Keratinocyte (primary cell): ENCODE measurements around the gene PLXDC1.

Source experiments
- CTCF ChIP-seq, 3 experiments: IDR thresholded peaks in 1 of 3; conservative IDR thresholded peaks in 1 of 3; optimal IDR thresholded peaks in 1 of 3; 2 replicates in 2 of 3; 3 replicates in 1 of 3; pipeline versions ENCODE3 to v1.5.1; 2011; ENCODE audit warnings: low read length in 3 of 3, mild to moderate bottlenecking in 3 of 3, moderate library complexity in 2 of 3, control low read depth in 1 of 3, inconsistent platforms in 1 of 3; ENCODE audit not compliant: insufficient read depth in 2 of 3; ENCODE audit errors: extremely low read depth in 1 of 3
- EZH2 ChIP-seq: IDR thresholded peaks from one replicate; pipeline ENCODE4 v1.6.1; 2012; ENCODE audit warnings: inconsistent platforms, mild to moderate bottlenecking, low read length, moderate library complexity

- TF ChIP-seq CTCF (optimal IDR thresholded peaks at IDR 0.05 in 1 of 3, IDR thresholded peaks at IDR 0.05 in 1 of 3, conservative IDR thresholded peaks at IDR 0.05 in 1 of 3; ENCODE audit: extremely low read depth in 1 of 3, insufficient read depth in 2 of 3, low read length in 3 of 3), result no peak
- no peak for TF ChIP-seq EZH2
Measured at GRCh38 chr17:39071573-39071972, 79.9 kb downstream of the PLXDC1 start.
